ENCODE measurements around the gene PIH1D1. TPM values are rescaled to one million over a fixed set of nuclear protein-coding genes. Genes with fewer than 3 reads are reported as not detected.
"Not testable (repeated sequence)": the region's sequence is repeated elsewhere in the genome, so short reads cannot be mapped to it uniquely, and the experiment has no call there.

The PIH1D1 gene
- polyA plus RNA-seq, 2 donors: 63.5 to 65.3 TPM

- Histone ChIP-seq H3K36me3 (ENCODE audit: control insufficient read depth in 2 of 2, insufficient read depth in 2 of 2, low read length in 1 of 2) (peaks cover 0 to 8% of the 10 kb centered on the region in 2 donors), H3K4me1 (ENCODE audit: control insufficient read depth in 2 of 2, insufficient read depth in 2 of 2, low read length in 1 of 2) (peaks cover 2 to 16% of the 10 kb centered on the region in 2 donors), H3K4me3 (ENCODE audit: low read depth in 1 of 2, low read length in 2 of 2) (no peak overlapping the region), H3K27me3 (ENCODE audit: control insufficient read depth in 1 of 2, insufficient read depth in 2 of 2, low read length in 2 of 2) (no peaks in the 10 kb centered on the region), H3K9me3 (ENCODE audit: control insufficient read depth in 2 of 2, insufficient read depth in 1 of 2, low read depth in 1 of 2, low read length in 1 of 2) (no peaks in the 10 kb centered on the region), H3K27ac (ENCODE audit: low read depth in 2 of 2, low read length in 1 of 2) (no peak overlapping the region)
- WGBS, 2 donors: 74 to 75% methylated on average over 8 of the region's 8 CpGs
Observed at GRCh38 chr19:49470615-49470978, 19.0 kb upstream of the PIH1D1 start.

- 78 to 80% methylated on average over 25 of the region's 25 CpGs for WGBS, 2 donors
- Histone ChIP-seq H3K36me3 (ENCODE audit: control insufficient read depth in 2 of 2, insufficient read depth in 2 of 2, low read length in 1 of 2) (peaks cover 0 to 8% of the 10 kb centered on the region in 2 donors), H3K27me3 (ENCODE audit: control insufficient read depth in 1 of 2, insufficient read depth in 2 of 2, low read length in 2 of 2) (no peaks in the 10 kb centered on the region), H3K4me1 (ENCODE audit: control insufficient read depth in 2 of 2, insufficient read depth in 2 of 2, low read length in 1 of 2) (peaks cover 2 to 16% of the 10 kb centered on the region in 2 donors), H3K9me3 (ENCODE audit: control insufficient read depth in 2 of 2, insufficient read depth in 1 of 2, low read depth in 1 of 2, low read length in 1 of 2) (no peaks in the 10 kb centered on the region), H3K27ac (ENCODE audit: low read depth in 2 of 2, low read length in 1 of 2) (peak overlapping the region; percentile 22 to 94), H3K4me3 (ENCODE audit: low read depth in 1 of 2, low read length in 2 of 2) (no peak overlapping the region)
Observed at GRCh38 chr19:49469828-49470614, 18.4 kb upstream of the PIH1D1 start.

- Histone ChIP-seq H3K27ac (ENCODE audit: low read depth in 2 of 2, low read length in 1 of 2) (peak overlapping the region; percentile 94 to 96), H3K9me3 (ENCODE audit: control insufficient read depth in 2 of 2, insufficient read depth in 1 of 2, low read depth in 1 of 2, low read length in 1 of 2) (no peaks in the 10 kb centered on the region), H3K4me3 (ENCODE audit: low read depth in 1 of 2, low read length in 2 of 2) (no peak overlapping the region), H3K4me1 (ENCODE audit: control insufficient read depth in 2 of 2, insufficient read depth in 2 of 2, low read length in 1 of 2) (peaks cover 2 to 11% of the 10 kb centered on the region in 2 donors), H3K36me3 (ENCODE audit: control insufficient read depth in 2 of 2, insufficient read depth in 2 of 2, low read length in 1 of 2) (peaks cover 0 to 15% of the 10 kb centered on the region in 2 donors), H3K27me3 (ENCODE audit: control insufficient read depth in 1 of 2, insufficient read depth in 2 of 2, low read length in 2 of 2) (no peaks in the 10 kb centered on the region)
- 34 to 43% methylated on average over 15 of the region's 15 CpGs for WGBS, 2 donors
Observed at GRCh38 chr19:49468746-49469447, 17.3 kb upstream of the PIH1D1 start.

- Histone ChIP-seq H3K9me3 (ENCODE audit: control insufficient read depth in 2 of 2, insufficient read depth in 1 of 2, low read depth in 1 of 2, low read length in 1 of 2) (no peaks in the 10 kb centered on the region), H3K4me3 (ENCODE audit: low read depth in 1 of 2, low read length in 2 of 2) (peak overlapping the region in 1 of 2 donors; percentile 2), H3K27ac (ENCODE audit: low read depth in 2 of 2, low read length in 1 of 2) (peak overlapping the region; percentile 94 to 96), H3K36me3 (ENCODE audit: control insufficient read depth in 2 of 2, insufficient read depth in 2 of 2, low read length in 1 of 2) (peaks cover 0 to 15% of the 10 kb centered on the region in 2 donors), H3K4me1 (ENCODE audit: control insufficient read depth in 2 of 2, insufficient read depth in 2 of 2, low read length in 1 of 2) (peaks cover 2 to 11% of the 10 kb centered on the region in 2 donors), H3K27me3 (ENCODE audit: control insufficient read depth in 1 of 2, insufficient read depth in 2 of 2, low read length in 2 of 2) (no peaks in the 10 kb centered on the region)
- WGBS, 2 donors: 57 to 74% methylated on average over 19 of the region's 19 CpGs
Observed at GRCh38 chr19:49468199-49468598, 16.6 kb upstream of the PIH1D1 start.

GRCh38 chr19:49465371-49465770 lies 13.8 kb upstream of the PIH1D1 start:
- peaks cover 2 to 11% of the 10 kb centered on the region in 2 donors for H3K4me1 ChIP-seq (ENCODE audit: control insufficient read depth in 2 of 2, insufficient read depth in 2 of 2, low read length in 1 of 2)
- H3K36me3 ChIP-seq (ENCODE audit: control insufficient read depth in 2 of 2, insufficient read depth in 2 of 2, low read length in 1 of 2): peaks cover 0 to 23% of the 10 kb centered on the region in 2 donors
- H3K4me3 ChIP-seq (ENCODE audit: low read depth in 1 of 2, low read length in 2 of 2): no peak overlapping the region
- no peaks in the 10 kb centered on the region for H3K9me3 ChIP-seq (ENCODE audit: control insufficient read depth in 2 of 2, insufficient read depth in 1 of 2, low read depth in 1 of 2, low read length in 1 of 2)
- WGBS, 2 donors: 93 to 97% methylated on average over 3 of the region's 3 CpGs
- no peaks in the 10 kb centered on the region for H3K27me3 ChIP-seq (ENCODE audit: control insufficient read depth in 1 of 2, insufficient read depth in 2 of 2, low read length in 2 of 2)
- no peak overlapping the region for H3K27ac ChIP-seq (ENCODE audit: low read depth in 2 of 2, low read length in 1 of 2)

- 92 to 95% methylated on average over 37 to 39 of the region's 39 CpGs for WGBS, 2 donors
- Histone ChIP-seq H3K27me3 (ENCODE audit: control insufficient read depth in 1 of 2, insufficient read depth in 2 of 2, low read length in 2 of 2) (no peaks in the 10 kb centered on the region), H3K9me3 (ENCODE audit: control insufficient read depth in 2 of 2, insufficient read depth in 1 of 2, low read depth in 1 of 2, low read length in 1 of 2) (no peaks in the 10 kb centered on the region), H3K27ac (ENCODE audit: low read depth in 2 of 2, low read length in 1 of 2) (no peak overlapping the region), H3K4me1 (ENCODE audit: control insufficient read depth in 2 of 2, insufficient read depth in 2 of 2, low read length in 1 of 2) (peaks cover 2 to 8% of the 10 kb centered on the region in 2 donors), H3K36me3 (ENCODE audit: control insufficient read depth in 2 of 2, insufficient read depth in 2 of 2, low read length in 1 of 2) (peaks cover 0 to 27% of the 10 kb centered on the region in 2 donors), H3K4me3 (ENCODE audit: low read depth in 1 of 2, low read length in 2 of 2) (no peak overlapping the region)
Observed at GRCh38 chr19:49463960-49464740, 12.5 kb upstream of the PIH1D1 start.

- no peaks in the 10 kb centered on the region for H3K27me3 ChIP-seq (ENCODE audit: control insufficient read depth in 1 of 2, insufficient read depth in 2 of 2, low read length in 2 of 2)
- 86 to 87% methylated on average over 12 of the region's 12 CpGs for WGBS, 2 donors
- H3K4me1 ChIP-seq (ENCODE audit: control insufficient read depth in 2 of 2, insufficient read depth in 2 of 2, low read length in 1 of 2): peaks cover 0 to 2% of the 10 kb centered on the region in 2 donors
- no peaks in the 10 kb centered on the region for H3K9me3 ChIP-seq (ENCODE audit: control insufficient read depth in 2 of 2, insufficient read depth in 1 of 2, low read depth in 1 of 2, low read length in 1 of 2)
- peaks cover 0 to 29% of the 10 kb centered on the region in 2 donors for H3K36me3 ChIP-seq (ENCODE audit: control insufficient read depth in 2 of 2, insufficient read depth in 2 of 2, low read length in 1 of 2)
- no peak overlapping the region for H3K4me3 ChIP-seq (ENCODE audit: low read depth in 1 of 2, low read length in 2 of 2)
- H3K27ac ChIP-seq (ENCODE audit: low read depth in 2 of 2, low read length in 1 of 2): no peak overlapping the region
Observed at GRCh38 chr19:49462492-49462891, 10.9 kb upstream of the PIH1D1 start.

GRCh38 chr19:49461656-49462055 lies 10.0 kb upstream of the PIH1D1 start:
- Histone ChIP-seq H3K27ac (ENCODE audit: low read depth in 2 of 2, low read length in 1 of 2) (no peak overlapping the region), H3K9me3 (ENCODE audit: control insufficient read depth in 2 of 2, insufficient read depth in 1 of 2, low read depth in 1 of 2, low read length in 1 of 2) (no peaks in the 10 kb centered on the region), H3K4me1 (ENCODE audit: control insufficient read depth in 2 of 2, insufficient read depth in 2 of 2, low read length in 1 of 2) (peaks cover 0 to 2% of the 10 kb centered on the region in 2 donors), H3K27me3 (ENCODE audit: control insufficient read depth in 1 of 2, insufficient read depth in 2 of 2, low read length in 2 of 2) (no peaks in the 10 kb centered on the region), H3K36me3 (ENCODE audit: control insufficient read depth in 2 of 2, insufficient read depth in 2 of 2, low read length in 1 of 2) (peaks cover 0 to 29% of the 10 kb centered on the region in 2 donors), H3K4me3 (ENCODE audit: low read depth in 1 of 2, low read length in 2 of 2) (no peak overlapping the region)
- 97 to 98% methylated on average over 34 to 37 of the region's 37 CpGs for WGBS, 2 donors

GRCh38 chr19:49461130-49461529 lies 9.5 kb upstream of the PIH1D1 start:
- H3K27ac ChIP-seq (ENCODE audit: low read depth in 2 of 2, low read length in 1 of 2); H3K4me3 ChIP-seq (ENCODE audit: low read depth in 1 of 2, low read length in 2 of 2); H3K9me3 ChIP-seq (ENCODE audit: control insufficient read depth in 2 of 2, insufficient read depth in 1 of 2, low read depth in 1 of 2, low read length in 1 of 2); H3K27me3 ChIP-seq (ENCODE audit: control insufficient read depth in 1 of 2, insufficient read depth in 2 of 2, low read length in 2 of 2); H3K4me1 ChIP-seq (ENCODE audit: control insufficient read depth in 2 of 2, insufficient read depth in 2 of 2, low read length in 1 of 2): not testable (repeated sequence)
- WGBS, 2 donors: 0% methylated on average over 1 of the region's 1 CpG; no CpG with 5 or more reads in 1 of the 2 donors
- H3K36me3 ChIP-seq (ENCODE audit: control insufficient read depth in 2 of 2, insufficient read depth in 2 of 2, low read length in 1 of 2): peaks cover 0 to 26% of the 10 kb centered on the region in 2 donors
